ENCODE results near the gene ZNF860.

ZNF860 gene

DNA sequence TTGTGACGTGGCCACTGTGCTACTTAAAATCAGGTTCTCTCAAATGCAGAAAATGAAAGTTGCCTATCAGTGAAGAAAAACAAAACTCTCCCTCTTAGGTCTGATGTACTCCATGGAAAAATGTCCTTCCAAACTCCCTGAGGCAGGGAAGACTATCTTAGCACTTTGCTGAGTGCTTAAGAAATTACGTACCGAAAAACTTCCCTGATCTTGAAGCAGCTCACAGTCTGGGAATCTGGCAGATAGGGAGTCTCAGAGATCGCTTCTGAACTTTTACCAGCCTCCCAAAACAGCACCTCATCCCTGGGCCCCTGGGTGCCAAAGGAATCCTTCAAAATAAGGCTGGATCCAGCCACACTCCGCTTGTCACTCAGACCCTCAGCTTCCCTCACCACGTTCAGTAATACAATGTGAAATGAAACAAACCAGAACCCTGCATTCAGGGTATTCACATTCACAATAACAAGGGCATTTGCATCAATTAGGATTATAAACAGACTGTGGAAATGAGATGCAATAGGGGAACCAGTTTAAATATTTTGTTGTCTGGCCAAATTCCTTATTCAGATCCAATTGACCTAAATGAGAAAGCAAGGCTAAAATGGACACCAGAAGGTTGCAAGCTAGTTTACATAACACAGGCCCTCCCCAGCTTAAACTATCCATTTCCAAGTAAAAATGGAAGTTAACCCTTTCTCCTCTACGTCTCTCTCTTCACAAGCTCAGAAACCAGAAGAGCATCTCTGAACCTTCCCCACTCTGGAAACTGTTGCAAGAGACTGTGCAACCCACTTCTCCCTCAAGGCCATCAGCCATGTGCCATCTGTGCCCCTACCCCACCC is 21.4 kb upstream of the ZNF860 start:
- H3K27ac ChIP-seq = peak overlapping the region in 17 of 21 experiments; percentile 30 to 89 (median 67)
- H3K4me3 ChIP-seq = peak overlapping the region in 2 of 7 experiments; percentile 7 to 17

DNA sequence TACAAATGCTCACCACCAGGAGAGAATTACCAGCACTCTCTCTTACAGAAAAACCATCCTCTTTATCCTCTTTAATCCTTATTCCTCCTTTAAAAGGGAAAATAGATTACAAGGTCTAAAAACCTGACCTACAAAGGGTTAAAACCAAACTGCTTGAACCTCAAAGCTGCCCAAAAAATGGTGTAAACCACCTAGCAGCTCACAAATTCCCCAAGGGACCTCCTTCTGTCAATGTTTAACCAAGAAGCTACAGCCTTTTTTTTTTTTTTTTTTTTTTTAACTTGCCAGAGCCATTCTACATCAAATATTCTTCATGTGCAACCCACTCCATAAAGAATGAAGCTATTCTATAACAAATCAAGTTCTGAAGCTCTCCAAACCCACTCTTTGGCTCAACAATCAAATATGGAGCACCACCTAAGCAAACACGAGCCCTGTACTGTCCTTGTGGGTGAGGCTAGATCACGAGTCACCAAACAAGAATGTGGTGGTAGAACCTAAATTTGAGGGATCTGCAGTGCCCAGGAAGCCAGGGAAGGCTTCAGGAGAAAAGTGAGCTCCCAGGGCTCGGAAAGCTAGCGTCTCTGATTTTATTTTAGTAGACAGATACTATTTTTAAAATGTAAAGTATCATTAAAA is 20.6 kb upstream of the ZNF860 start:
- Histone ChIP-seq H3K27ac (peak overlapping the region in 9 of 21 experiments; percentile 11 to 89 (median 75)), H3K4me3 (no peak overlapping the region)

DNA sequence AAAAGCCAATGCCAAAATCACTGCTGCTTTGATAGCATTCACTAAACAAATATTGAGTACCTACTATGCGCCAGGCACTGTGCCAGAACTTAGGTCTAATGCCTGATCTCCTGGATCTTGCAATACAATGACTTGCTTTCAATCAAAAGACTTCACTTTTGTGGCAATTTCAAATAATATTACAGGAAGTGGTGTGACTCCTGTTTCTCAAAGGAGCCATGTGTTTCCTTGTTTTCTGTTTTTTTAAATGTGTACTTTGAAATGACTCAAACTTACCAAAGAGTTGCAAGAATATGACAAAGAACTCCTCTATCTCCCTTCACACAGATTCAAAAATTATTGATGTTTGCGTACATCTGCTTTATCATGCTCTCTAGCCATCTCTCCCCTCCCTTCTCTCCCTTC is 18.7 kb upstream of the ZNF860 start:
- Histone ChIP-seq H3K27ac (peak overlapping the region in 2 of 21 experiments; percentile 39 to 51), H3K4me3 (no peak overlapping the region)

DNA sequence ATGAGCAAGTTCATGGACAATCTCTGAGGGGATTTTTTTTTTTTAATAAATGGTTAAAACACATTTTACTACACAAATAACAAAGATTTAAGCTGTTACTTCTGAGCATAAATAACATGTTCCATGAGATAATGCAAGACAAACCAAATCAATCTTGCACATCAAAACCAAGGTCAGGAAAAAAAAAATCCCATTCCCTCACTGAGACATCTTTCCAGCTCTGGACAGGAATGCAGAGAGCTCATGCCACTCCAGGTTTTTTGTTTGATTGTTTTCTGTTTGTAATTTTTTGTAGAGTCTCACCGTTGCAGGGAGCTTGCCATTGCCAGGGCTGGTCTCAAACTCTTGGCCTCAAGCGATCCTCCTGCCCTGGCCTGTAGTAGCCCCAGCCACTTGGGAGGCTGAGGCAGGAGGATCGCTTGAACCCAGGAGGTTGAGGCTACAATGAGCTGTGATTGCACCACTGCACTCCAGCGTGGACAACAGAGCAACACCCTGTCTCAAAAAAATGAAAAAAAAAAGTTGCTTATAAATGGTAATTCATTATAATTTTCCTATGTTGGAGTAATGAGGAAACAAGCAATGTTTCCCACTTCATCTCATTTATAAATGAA is 14.5 kb upstream of the ZNF860 start:
- H3K27ac ChIP-seq = peak overlapping the region in 6 of 21 experiments; percentile 41 to 83 (median 68)

DNA sequence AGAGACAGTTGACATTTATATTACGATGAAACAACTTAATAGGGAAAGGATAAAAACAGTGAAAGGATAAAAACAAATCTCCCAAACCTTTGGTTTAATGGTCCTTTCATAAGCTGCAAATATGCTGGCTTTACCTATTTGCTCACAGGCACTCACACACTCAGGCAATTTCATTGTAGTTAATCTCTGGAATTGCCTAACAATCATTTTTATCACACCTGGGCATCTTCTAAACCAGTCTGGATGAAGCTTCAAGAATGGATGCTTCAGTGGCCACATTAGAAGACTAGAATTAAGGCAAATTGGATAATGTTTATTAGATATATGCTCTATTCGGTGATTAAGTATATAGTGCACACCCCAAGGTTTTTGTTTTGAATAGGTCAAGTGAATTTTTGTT is 14.0 kb upstream of the ZNF860 start:
- H3K27ac ChIP-seq = peak overlapping the region in 9 of 21 experiments; percentile 26 to 83 (median 65)
- no peak overlapping the region for H3K4me3 ChIP-seq

More for the DNA sequence above, 14.5 kb upstream of the ZNF860 start:
- no peak overlapping the region for H3K4me3 ChIP-seq

DNA sequence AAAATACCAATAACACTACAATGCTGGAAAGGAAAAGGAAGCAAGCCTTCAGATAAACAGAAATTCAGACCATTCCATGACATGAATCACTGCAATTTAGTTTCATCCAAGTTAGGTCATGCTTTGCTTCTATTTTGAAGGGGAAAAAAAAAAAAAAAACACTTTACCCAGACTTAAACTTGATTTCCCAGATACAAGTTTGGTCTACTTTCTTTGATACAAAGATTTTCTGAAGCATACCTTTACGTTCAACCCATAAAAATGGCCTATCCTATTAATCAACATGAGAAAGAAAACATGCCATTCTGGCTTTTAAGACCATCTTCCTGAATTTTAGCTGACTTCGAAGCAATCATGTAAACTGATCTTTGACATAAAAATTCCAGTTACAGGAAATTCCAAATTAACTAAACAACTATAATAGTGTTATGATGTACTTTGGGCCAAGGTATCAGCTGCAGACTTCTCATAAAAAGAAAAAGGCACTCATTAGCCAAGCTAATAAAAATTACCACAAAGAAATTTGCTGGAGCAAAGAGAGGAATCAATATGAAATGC is 13.1 kb upstream of the ZNF860 start:
- no peak overlapping the region for H3K4me3 ChIP-seq
- H3K27ac ChIP-seq = peak overlapping the region in 16 of 21 experiments; percentile 2 to 83 (median 46)

DNA sequence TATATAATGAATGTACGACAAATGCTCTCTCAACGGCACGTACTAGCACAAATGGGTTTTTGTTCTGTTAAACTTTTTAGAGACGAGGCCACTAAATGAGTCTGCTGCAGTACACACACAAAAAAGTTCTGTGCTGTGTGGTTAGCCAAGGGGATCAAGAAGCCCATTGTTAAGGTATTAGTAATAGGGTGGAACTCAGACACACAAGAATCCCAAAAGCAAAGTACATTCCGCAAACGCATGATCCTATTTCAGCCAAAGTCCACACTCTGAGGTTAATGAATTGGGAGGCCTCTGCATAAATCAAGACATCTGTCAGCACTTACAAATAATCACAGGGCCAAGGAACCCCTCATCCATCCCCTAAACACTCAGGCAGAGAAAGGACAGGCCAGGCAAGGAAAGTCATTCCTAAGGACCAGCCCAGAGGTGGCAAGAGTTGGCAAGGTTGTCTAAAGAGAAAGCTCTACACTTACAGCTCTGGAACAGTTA is 12.6 kb upstream of the ZNF860 start:
- Histone ChIP-seq H3K4me3 (no peak overlapping the region), H3K27ac (peak overlapping the region in 16 of 21 experiments; percentile 2 to 83 (median 52))

DNA sequence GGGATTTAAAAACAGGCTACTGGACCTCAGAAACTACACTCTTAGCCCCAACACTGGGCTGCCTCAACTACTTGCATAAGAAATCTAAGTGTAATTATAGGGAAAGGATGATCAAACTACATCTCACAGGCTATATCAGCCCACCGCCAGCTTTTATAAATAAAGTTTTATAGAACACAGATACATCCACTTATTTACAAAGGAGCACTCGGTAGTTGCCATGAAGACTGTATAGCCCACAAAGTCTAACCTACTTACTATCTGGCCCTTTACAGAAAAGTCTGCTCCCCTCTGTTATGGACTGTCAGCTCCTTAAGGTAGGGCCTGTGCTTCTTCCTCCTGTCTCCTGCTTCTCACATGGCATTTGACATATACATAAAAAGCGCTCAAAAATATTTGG is 9.9 kb upstream of the ZNF860 start:
- peak overlapping the region in 1 of 21 experiments; percentile 16 for H3K27ac ChIP-seq
- H3K4me3 ChIP-seq = no peak overlapping the region

DNA sequence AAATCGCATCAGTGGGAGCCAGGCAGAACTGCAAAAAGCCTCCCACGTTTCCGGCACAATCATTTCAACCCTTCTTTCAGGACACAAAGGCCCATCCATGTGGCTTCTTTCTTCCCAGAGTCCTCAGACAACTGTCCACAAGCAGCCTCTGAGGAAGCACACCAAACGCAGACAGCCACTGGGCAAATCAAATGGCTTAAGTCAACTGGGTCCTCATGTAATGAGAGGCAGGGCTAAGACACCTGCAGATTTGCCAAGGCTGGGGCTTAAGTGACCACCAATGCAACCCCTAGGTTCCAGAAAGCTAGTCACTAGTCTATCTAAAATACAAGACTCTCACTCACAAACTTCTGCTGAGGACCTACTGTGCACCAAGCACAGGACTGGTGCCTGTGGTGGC is 8.5 kb upstream of the ZNF860 start:
- H3K4me3 ChIP-seq = no peak overlapping the region
- H3K27ac ChIP-seq = no peak overlapping the region

DNA sequence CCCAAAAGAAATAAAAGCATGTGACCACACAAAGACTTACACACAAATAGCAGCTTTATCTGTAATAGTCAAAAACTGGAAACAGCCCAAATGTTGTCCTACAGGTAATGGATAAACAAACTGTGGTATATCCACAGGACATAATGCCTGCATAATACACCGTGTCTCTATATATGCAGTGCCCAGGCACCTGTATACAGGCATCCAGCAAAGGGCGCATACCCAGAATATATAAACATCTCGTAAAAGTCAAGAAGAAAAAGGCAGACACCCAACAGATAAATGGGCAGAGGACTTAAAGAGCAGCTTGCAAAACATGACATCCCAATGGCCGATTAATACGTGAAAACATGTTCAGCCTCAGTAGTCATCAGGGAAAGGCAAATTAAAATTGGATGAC is 7.7 kb upstream of the ZNF860 start:
- no peak overlapping the region for H3K27ac ChIP-seq
- no peak overlapping the region for H3K4me3 ChIP-seq

DNA sequence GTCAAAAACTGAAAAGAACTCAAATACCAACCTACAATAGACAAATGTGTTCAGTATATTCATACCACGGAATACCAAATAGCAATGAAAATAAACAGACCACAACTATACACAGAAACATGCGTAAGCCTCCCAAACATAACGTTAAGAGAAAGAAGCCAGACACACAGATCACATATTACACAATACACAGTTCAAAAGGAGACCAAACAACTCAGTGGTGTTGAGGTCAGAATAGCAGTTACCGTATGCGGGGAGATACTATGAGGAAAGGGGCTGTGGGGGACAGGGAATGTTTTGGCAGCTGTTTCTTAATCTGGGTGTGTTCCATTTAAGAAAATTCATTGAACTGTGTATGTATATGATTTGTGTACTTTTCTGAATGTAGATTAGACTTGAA is 7.1 kb upstream of the ZNF860 start:
- Histone ChIP-seq H3K27ac (no peak overlapping the region), H3K4me3 (no peak overlapping the region)

DNA sequence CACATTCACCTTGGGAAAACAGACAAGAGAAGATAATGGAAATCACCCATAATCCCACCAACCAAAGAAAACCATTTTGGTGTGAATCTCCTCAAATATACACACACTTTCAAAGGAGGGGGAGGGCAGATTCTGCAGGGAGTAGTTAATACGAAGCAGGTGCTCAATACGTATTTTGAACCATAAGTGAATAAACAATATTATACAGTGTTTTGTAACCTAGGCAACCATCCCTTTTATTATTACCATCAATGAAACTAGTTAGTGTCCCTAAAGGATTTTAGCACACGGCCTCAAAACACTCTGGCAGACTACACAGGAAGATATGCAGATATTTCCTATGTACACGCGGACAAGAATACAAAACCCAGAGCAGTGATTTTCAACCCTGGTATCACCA is 6.6 kb upstream of the ZNF860 start:
- Histone ChIP-seq H3K4me3 (no peak overlapping the region), H3K27ac (no peak overlapping the region)

DNA sequence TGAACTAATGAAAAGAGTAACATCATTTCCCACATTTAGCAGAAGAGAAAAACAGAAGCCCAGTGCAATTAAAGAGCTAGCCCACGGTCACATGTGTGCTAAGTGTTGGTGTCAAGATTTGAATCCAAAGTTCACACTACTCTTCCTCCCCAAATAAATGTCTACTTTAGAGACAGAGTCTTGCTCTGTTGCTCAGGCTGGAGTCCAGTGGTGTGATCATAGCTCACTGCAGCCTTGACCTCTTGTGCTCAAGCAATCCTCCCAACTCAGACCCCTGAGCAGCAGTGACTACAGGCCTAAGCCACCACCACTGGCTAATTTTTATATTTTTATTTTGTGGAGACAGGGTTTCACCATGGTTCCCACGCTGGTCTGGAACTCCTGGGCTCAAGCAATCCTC is 5.2 kb upstream of the ZNF860 start:
- Histone ChIP-seq H3K27ac (no peak overlapping the region), H3K4me3 (no peak overlapping the region)

DNA sequence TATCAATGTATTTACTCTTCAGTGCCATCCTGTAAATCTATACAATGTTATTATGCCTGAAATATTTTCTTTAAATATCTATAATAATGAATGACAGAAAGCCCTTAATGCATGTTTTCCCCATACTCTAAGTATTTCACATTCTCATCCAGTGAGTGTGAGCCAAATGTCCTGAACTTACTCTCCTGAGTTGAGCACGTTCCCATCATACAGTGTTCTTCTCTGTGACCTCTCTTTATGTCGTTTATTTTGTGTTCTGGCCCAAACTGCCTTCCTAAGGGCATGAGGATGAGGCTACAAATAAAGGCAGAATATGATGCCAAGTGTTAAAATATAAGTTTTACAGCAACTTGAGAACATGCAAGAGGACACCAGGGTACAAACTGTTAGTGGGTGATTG is 3.8 kb upstream of the ZNF860 start:
- no peak overlapping the region for H3K4me3 ChIP-seq
- no peak overlapping the region for H3K27ac ChIP-seq

DNA sequence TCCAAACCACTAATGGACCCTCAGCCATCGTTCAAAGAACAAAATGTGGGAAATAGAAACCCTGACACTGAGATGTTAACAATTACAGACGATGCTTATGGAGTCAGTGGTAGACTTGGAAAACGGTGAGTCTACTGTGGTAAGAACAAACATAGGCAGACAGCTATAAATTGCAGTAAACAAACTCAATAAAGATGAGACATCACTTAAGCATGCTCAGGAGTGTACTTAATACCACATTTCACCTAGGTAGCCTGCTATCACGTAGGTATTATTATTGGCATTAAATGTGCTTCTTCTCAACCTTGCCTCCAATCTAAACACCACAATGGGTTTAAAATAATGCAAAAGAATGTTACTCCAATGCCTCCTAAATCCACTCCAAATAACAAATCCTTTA is 3.0 kb upstream of the ZNF860 start:
- H3K4me3 ChIP-seq = no peak overlapping the region
- H3K27ac ChIP-seq = no peak overlapping the region

DNA sequence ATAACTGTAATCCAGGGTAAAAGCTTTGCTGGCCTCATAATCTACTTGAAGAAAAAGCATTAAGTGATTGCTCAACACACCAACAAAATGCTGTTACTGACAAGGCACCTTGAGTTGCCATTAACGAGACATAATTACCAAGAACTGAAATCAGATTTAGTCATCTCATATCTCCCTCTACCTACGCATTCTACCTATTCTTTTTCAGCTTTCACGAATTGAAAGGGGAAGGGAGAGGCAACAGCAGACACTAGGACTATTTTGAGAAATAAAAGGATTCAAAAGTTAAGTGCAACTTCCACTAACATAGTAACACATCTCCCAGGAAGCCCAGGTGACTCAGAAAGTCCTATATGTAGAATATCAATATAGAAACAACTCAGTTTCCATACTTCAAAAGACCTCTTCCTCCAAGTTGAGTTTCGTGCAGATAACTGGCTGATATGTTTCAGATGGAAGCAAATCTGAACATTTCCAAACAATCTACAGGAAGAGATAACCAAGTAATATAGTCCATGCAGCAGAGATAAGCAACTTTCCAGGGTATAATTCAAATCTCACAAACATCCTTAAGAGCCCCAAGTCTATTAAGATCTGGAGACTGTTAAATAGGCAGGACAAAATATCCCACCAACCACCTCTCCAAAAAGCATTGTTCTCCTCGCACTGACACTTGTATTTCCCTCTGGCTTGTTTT is 2.4 kb upstream of the ZNF860 start:
- no peak overlapping the region for H3K4me3 ChIP-seq
- H3K27ac ChIP-seq = peak overlapping the region in 1 of 21 experiments; percentile 20

DNA sequence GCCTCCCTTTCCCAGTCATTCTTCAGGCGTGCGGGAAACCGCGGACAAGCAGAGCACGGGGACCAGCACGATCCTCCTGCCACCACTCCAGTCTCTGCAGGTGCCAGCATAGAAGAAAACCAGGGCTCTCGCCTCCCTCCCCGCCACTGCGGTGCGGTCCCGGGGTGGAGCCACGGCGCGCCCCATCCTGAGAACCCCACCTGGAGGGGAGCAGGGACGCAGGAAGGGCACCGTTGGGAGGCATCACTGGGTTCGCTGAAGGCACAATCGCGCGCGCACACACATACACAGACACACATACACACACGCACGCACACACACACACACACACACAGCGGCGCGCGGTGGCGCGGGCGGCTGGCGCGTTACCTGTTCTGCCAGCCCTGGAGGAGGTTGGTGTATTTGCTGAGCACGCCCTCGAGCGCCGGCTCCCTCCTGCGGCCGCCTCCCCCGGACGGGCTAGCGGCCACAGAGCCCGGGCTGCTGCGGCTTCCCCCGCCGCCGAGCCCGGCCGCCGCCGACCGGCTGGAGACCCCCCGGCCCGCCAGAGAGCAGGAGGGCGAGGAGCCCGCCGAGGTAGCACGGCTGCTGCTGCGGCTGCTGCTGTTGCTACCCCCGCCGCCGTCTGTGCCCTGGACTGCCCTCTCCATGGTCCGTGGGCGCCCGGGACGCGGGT is 882 bp upstream of the ZNF860 start:
- Histone ChIP-seq H3K27ac (peak overlapping the region; percentile 69 to 97 (median 87)), H3K4me3 (peak overlapping the region; percentile 62 to 85 (median 70))

DNA sequence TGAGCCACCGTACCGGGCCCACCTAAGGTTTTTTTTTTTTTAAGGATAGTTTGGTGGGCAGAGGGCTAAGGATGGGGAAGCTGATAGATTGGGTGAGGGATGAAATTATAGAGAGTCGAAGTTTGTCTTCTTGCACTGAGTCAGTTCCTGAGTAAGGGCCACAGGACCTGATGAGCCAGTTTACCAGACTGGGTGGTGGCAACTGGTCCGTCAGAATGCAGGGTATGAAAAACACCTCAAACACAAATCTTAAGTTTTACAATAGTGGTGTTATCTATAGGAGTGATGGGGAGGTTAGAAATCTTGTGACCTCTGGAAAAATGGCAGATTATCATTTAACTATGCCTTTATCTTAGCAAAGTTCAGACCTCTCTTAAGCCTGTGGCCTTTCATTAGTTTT is 2.8 kb downstream of the ZNF860 start:
- H3K4me3 ChIP-seq = no peak overlapping the region
- peak overlapping the region in 2 of 21 experiments; percentile 6 to 56 for H3K27ac ChIP-seq

DNA sequence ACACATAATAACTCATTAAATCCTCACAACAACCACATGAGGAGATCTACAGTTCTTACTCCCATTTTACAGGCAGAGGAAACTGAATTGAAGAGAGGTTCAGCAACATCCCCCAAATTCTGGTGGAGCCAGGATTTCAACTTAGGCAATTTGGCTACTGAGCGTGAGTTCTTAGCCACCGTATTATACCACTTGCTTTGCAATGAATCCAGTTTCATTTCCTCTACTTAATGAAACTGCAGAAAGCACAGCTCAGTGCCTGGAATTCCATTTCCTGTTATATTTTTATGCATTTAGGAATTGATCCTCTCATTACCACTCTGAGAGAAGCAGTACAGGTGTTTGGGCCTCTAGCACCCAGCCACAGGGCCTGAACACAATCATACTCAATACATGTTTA is 4.3 kb downstream of the ZNF860 start:
- no peak overlapping the region for H3K4me3 ChIP-seq
- no peak overlapping the region for H3K27ac ChIP-seq
